HG03558 (cell line): ENCODE results near the gene PNPO.
"Not testable (repeated sequence)": the region's sequence is repeated elsewhere in the genome, so short reads cannot be mapped to it uniquely, and the experiment has no call there.

ENCODE experiments used
- ATAC-seq: cut with Tn5 transposase; IDR thresholded peaks from one replicate; pipeline ENCODE4 v1.9.1; 2021; ENCODE audit warnings: moderate number of reproducible peaks; ENCODE audit not compliant: unreplicated experiment; ENCODE audit errors: extremely low read depth

PNPO gene

DNA sequence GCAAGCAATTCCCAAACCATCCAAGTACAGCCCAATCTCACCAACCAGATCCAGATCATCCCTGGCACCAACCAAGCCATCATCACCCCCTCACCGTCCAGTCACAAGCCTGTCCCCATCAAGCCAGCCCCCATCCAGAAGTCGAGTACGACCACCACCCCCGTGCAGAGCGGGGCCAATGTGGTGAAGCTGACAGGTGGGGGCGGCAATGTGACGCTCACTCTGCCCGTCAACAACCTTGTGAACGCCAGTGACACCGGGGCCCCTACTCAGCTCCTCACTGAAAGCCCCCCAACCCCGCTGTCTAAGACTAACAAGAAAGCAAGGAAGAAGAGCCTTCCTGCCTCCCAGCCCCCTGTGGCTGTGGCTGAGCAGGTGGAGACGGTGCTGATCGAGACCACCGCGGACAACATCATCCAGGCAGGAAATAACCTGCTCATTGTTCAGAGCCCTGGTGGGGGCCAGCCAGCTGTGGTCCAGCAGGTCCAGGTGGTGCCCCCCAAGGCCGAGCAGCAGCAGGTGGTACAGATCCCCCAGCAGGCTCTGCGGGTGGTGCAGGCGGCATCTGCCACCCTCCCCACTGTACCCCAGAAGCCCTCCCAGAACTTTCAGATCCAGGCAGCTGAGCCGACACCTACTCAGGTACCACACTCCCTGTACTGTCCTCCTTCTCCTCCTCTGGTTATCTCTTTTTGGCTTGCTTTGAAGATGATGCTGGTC, 24.7 kb upstream of the PNPO start:
- no peak for ATAC-seq

DNA sequence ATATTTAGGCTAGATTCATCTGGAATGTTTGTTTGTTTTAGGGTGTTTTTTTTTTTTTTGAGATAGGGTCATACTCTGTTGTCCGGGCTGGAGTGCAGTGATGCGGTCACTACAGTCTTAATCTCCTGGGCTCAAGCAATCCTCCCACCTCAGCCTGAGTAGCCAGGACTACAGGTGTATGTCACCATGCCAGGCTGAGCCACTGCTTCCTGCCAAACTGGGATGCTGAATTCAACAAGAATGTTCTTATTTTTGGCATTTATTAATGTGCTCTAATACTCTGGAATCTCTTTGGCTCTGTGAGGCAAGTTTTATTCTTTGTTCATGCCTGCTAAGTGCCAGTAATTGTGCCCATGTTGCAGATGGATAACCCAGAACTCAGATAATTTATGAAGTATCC, 23.8 kb upstream of the PNPO start:
- no peak for ATAC-seq

DNA sequence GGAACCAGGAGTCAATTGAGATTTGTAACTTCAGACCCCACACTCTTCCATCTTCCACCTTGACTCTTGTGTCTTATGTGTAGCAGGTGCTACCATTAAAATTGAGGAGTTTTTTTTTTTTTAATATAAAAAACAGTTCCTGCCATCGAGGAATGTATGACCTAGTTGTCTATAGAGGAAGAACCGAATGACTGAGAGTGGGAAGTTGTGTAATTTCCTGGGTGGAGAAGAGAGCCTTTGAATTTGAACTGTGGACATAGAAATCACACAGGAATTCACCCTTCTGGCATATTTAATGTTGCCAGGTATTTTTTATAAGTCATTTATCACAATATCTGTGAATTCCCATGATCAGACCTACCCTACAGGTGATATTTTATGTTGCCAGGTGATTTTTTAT, 23.4 kb upstream of the PNPO start:
- ATAC-seq = no peak

DNA sequence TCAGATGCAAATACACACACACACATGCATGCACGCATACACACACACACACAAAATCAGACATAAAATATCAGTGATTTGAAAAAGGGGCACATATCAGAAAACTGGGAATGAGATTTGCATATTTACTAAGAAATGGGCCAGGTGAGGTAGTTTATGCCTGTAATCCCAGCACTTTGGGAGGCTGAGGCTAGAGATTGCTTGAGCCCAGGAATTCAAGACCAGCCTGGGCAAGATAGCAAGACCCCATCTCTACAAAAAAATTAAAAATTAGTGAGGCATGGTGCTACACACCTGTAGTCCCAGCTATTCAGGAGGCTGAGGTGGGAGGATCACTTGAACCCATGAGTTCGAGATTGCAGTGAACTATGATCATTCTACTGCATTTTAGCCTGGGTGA, 22.4 kb upstream of the PNPO start:
- no peak for ATAC-seq

DNA sequence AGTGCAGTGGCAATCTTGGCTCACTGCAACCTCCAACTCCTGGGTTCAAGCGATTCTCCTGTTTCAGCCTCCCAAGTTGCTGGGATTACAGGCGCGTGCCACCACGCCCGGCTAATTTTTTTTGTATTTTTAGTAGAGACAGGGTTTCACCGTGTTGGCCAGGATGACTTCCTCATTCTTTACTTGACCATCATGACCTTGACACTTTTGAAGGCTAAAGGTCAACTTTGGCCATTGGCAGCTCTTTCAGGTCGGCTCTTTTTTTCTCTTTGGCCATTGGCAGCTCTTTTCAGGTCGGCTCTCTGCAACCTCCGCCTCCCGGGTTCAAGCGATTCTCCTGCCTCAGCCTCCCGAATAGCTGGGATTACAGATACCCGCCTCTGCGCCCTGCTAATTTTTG, 21.5 kb upstream of the PNPO start:
- ATAC-seq = not testable (repeated sequence)

DNA sequence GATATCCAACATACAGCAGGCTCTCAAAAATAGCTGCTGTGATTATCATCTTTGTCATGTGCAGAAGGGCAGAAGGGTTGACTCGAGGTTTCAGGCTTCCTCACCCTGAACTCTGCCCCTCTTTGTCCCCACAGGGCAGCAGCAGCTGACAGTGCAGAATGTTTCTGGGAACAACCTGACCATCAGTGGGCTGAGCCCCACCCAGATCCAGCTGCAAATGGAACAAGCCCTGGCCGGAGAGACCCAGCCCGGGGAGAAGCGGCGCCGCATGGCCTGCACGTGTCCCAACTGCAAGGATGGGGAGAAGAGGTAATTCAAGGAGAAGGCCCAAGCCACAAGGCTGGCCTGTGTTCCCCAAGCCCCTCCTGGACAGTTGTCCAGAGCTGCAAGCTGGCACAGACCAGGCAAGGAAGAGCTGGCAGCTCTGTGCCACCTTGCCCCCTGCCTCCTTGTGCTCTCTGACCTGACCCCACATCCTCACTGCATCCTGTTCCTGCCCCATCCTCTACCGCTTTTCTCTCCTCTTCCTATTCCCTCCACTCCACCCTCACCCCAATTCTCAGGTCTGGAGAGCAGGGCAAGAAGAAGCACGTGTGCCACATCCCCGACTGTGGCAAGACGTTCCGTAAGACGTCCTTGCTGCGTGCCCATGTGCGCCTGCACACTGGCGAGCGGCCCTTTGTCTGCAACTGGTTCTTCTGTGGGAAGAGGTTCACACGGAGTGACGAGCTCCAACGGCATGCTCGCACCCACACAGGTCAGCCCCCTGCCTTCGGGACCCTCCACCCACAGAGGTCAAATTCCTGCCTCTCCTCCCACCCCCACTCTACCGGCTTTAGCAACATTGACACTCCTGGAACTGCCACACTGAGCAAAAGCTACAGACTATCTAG, 16.3 kb upstream of the PNPO start:
- ATAC-seq = no peak

DNA sequence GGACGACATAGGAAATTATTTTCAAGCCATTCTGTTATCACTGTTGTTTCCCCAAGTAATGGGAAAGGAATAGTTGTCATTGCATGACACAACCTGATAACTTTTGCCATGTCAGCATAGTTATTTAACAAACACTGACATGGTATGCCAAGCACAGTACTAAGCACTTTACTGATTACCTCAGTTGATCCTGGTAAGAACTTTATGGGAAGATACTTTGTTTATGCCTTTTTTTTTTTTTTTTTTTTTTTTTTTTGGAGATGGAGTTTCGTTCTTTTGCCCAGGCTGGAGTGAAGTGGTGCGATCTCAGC, 15.7 kb upstream of the PNPO start:
- ATAC-seq = no peak

DNA sequence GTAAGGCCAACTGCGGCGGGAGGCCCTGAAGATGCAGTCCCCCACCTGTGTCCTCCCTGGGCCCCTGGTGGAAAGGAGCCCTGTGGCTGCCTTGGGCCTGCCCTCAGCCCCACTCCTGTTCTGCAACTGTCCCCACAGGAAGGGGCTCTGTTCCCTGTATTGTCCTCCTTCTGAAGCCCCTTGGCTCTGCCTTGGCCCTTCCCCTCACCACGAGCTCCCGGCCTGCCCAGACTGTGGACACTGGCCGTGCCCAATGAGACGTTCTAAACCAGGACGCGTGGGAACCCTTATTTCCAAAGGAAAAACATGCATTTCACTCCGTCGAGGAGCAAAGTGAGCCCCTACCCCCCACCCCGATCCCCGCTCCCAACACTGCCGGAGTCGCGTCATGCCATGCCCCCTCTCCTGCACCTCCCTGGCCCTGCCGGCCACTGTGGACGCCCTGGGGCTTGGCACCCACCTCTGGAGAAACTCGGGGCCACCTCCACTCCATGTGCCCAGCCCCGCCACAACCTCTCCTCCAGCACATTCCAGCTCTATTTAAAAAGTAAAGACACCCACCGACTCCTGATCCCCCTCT, 13.5 kb upstream of the PNPO start:
- no peak for ATAC-seq

DNA sequence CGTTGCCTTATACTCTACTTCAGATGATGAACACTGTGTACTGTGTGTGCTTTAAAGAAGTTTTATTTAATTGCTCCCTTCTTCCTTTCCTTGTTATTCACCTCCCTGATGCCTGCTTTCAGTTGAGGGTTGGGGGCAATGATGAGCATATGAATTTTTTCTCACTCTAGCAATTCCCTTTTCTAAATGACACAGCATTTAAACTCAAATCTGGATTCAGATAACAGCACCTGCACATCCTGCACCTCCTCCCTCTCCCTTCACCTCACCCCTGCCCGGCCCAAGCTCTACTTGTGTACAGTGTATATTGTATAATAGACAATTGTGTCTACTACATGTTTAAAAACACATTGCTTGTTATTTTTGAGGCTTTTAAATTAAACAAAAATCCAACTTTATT, 13.0 kb upstream of the PNPO start:
- no peak for ATAC-seq

DNA sequence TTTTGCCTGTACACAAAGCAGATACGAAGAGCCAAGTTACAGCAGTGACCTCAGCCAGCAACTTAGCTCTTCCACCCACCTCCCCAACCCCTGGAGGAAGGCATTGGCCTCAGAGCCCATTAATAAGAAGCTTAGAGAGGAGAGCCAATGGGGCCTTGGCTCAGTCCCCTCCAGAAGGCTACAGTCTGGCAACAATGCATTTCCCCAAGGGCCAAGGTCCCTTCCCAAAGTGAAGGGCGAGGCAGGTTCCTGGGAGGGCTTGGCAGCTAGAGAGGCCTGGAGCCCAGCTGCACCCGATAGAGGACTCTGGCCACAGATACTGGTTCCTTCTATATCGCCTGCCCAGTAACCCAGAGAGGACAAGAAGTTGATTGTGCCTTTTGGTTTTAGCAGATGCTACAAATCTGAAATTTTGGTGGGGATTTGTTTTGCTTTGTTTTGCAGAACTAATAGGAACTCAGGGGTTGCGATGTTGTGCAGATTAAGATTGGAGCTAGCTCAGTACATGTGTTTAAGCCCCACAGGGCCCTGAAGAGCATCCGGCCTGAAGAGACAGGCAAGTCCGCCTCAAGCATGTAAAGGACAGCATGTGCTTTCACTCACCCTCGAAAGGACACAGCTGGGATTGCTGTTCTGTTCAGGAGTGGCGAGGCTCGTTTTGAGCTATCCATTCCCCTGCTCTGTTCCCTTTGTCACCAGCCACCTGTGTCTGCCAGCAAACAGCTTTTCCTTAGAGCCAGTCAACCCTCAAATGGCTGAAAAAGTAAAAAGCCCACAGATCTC, 12.0 kb upstream of the PNPO start:
- ATAC-seq = no peak

DNA sequence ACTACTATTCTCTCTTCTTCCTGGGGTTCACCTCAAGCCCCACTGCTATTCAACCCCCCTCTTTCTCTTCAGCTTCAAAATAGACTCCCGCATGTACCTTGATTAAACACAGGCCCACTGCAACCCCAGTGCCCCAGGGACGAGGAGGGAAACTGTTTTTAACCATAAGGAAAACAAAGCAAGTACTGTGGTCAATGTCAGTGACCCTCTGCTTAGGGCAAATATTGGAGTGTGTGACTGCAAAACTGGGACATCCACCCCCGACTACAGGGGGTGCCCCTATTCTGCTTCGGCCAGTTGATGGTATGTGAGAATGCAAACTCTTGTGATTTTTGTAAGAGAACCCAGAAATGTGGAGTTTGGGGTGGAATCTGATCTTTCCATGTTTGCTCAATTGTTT, 9.5 kb upstream of the PNPO start:
- ATAC-seq = no peak

DNA sequence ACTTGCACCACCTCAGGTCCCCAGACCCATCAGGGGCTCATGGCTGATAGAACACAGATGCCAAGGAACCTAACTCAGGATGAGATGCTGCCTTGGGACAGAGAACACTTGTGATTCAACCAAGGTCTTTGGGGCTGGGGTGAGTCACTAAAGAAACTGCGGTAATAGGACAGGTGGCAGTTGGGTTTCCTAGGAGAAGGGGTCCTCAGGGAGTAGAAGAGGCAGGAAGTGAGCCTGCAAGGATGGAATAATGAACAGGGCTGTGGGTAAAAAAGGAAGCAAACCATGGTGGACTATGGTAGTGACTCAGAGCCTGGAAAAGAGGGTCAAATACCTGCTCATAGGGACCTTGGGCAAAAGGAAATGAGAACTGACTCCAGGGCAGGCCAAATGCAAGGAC, 6.5 kb upstream of the PNPO start:
- ATAC-seq = no peak

DNA sequence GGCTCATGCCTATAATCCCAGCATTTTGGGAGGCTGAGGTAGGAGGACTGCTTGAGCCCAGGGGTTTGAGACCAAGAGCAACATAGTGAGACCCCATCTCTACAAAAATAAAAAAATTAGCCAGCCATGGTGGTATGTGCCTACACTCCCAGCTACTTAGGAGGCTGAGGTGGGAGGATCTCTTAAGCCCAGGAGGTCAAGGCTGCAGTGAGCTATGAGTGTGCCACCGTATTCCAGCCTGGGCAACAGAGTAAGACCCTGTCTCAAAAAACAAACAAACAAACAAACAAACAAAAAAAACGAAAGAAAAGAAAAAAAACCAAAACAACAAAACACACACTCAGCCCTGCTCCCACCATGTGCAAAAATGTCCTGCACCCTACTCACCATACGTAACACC, 5.9 kb upstream of the PNPO start:
- ATAC-seq = not testable (repeated sequence)

DNA sequence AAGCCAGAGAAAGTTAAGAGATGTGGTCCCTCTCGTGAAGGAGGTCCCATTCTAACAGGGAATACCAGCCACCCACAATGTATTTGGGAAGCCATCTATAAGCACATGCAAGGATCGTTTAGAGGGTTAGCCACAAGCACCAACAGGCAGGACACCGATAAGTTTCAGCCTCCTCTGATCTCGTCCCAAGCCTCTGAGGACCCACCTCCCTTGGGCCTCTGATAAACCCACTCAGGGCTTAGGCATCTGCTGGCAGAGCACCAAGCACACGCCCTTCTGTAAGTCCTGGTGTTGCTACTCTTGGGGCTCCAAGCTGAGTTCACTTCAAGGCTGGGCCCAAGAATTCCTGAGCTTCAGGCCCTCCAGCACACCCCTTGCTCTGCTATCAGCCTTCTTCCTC, 5.4 kb upstream of the PNPO start:
- no peak for ATAC-seq

DNA sequence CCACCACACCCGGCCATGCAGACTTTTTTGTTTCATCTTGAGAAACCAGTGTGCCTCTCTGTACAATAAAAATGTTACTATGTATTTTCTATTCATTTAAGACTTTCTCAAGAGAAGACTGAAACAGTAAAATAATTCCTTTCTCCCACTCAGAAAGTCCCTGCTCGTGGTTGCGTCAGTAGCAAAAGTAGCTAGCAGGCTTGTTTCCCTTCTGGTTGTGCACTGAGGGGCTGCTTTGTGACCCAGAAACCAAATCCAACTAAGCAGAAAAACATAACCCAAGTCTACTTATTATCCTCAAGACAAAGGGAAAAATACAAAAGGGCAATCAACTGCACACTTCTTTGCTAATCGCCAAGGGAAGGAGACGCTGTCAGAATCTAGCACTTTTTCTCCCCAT, 3.4 kb upstream of the PNPO start:
- no peak for ATAC-seq

DNA sequence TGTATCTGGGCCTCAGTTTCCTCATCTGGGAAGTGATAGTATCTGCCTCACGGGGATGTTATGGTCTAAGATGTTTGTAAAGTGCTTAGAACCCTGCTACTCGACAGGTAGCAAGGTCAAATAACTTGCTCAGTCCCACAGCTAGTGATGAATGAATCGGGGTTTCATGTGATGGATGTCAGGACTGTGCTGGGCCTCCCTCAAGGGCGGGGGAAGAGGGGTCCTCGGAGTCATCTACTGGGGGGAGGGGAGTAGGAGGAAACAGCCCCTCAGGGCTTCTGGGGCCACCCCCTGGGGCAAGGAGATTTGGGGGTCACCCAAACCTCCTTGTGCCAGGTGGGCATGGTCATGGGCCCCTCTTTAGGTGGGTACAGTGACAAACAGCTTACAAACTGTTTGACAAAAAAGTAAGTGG, 732 bp downstream of the PNPO start:
- no peak for ATAC-seq

DNA sequence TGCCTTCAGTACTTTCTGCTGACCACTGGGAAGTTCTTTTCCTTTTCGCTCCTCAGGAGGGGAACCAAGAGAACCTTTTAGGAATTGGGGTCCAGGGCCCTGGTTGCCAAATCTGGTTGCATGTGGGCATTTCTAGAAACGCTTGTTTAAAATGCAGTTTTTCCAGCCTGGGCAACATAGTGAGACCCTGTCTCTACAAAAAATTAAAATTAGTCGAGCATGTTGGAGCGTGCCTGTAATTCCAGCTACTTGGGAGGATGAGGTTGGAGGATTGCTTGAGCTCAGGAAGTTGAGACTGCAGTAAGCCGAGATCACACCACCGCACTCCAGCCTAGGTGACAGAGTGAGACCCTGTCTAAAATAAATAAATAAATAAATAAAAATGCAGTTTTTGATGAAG, 1.2 kb downstream of the PNPO start:
- no peak for ATAC-seq

DNA sequence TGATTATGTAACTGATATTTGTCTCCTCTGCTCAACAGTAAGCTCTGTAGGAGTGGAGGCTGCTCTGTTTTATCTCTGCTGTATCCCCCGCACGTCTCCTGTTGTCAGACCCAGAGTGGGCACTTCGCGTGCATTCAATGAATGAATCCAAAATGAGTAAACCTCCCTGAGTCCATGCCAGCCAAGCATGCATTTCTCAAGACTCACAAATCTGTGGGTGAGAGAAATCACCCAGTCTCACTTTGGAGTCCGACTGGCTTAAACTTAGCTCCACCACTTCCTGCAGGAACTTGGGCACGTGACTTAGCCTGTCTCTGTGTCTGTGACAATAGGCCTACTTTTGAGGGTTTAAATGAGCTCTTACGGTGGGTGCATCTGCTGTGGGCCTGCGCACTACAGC, 3.7 kb downstream of the PNPO start:
- no peak for ATAC-seq

DNA sequence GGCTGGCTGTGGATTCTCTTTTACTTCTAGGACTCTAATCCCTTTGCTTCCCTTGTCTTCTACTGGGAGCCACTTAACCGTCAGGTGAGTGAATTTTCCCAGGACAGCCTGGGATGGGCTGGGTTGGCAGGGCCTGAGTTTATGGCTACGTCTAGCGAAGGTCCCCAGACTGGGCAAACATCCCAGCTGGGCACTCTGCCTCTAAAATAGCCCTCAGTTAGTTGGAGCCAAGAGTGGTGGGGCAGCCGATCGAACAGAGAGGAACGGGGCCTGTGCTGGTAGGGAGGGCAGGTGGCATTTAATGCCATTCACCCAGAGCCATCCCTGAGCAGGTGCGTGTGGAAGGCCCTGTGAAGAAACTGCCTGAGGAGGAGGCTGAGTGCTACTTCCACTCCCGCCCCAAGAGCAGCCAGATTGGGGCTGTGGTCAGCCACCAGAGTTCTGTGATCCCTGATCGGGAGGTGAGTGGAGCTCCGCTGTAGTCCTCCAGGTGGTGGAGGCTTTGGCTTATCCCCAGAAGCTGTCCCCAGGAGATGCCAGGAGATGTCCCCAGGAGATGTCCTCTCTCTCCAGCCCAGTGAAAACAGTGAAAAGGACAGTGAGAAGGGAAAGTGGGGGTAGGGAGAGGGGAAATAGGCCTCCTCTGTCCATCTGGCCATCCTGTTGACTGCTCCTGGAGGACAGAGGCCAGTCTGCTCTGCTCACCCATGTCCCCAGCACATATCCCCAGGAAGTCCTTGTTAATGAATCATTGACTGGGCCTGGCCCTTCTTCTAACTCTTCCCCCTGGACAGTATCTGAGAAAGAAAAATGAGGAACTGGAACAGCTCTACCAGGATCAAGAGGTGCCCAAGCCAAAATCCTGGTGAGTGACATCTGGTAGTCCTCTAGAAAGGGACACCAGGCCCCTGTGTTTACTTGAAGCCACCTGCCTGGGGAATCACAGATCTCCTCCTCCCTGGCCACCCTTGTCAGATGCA, 4.4 kb downstream of the PNPO start:
- ATAC-seq = no peak

DNA sequence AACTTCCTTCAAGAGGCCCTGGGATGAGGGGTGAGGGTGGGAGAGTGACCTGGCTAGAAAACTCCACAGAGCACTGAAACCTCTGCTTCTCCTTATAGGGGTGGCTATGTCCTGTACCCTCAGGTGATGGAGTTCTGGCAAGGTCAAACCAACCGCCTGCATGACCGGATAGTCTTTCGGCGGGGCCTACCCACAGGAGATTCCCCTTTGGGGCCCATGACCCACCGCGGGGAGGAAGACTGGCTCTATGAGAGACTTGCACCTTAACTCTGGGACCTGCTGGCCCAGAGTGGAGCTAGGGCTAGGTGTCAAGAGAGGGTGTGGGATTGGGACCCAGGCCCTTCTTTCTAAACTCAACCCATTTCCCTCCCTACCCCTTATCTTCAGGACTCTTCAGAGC, 5.1 kb downstream of the PNPO start:
- ATAC-seq = no peak
